ENCODE results near the gene CNTLN. TPM values are rescaled to one million over a fixed set of nuclear protein-coding genes. Genes with fewer than 3 reads are reported as not detected.
"Not testable (repeated sequence)": the region's sequence is repeated elsewhere in the genome, so short reads cannot be mapped to it uniquely, and the experiment has no call there.

The CNTLN gene
- total RNA-seq, 4 donors from 2014 or later, result 3.0 to 7.6 (median 3.7) TPM

DNA sequence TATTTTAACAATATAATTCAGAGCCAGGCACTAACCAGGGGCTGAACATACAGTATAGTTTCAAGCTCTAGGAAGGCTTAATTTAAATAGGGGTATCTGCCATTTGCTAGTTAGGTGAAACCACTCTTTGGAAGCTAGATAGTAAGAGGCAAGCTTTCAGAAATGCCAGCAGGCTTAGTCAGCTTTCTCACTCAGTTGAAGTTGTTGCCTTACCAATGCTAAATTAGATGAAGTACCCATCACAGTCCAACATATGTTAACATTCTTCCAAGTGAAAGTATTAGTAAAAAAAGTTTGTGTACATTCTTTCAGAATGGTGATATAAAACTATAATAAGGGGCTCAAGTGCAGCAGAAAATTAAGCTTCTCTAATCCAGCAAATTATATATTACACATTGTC is 215.0 kb downstream of the CNTLN start:
- no peak for DNase-seq (ENCODE audit: low spot score in 2 of 2)
- TF ChIP-seq POLR2A (IDR thresholded peaks at IDR 0.05) (no peak), POLR2AphosphoS5 (IDR thresholded peaks at IDR 0.05) (no peak), CTCF (IDR thresholded peaks at IDR 0.05) (no peak), EP300 (IDR thresholded peaks at IDR 0.05) (no peak)
- Histone ChIP-seq H3K27ac (no peak overlapping the region), H3K27me3 (no peaks in the 10 kb centered on the region), H3K36me3 (peaks cover 10% of the 10 kb centered on the region), H3K4me1 (no peaks in the 10 kb centered on the region), H3K4me3 (no peak overlapping the region), H3K9me3 (no peaks in the 10 kb centered on the region)

- not testable (repeated sequence) for H3K27ac ChIP-seq; H3K36me3 ChIP-seq; H3K4me3 ChIP-seq; DNase-seq (ENCODE audit: low spot score in 2 of 2); H3K4me1 ChIP-seq; H3K9me3 ChIP-seq; H3K27me3 ChIP-seq
- WGBS, result 100% methylated on average over 5 of the region's 25 CpGs
Measured at GRCh38 chr9:17354006-17354405, 219.2 kb downstream of the CNTLN start.

DNA sequence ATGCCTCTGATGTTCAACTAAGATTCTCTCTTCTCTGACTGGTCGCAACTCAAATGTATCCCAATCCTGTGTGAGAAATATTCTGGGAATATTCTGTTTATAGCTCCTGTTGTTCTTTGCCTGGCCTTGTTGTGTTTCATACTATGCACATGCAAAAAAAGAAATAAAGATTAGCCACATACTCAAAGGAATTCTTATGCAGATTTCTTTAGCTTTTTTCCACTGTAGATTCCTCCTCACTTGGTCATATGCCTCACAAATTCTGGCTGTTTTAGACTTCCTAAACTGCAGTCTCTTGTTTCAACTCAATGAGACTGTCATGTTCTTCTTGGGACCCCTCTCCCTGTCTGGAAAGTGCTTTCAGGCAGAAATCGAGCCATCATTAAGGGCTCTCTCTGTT is 226.5 kb downstream of the CNTLN start:
- H3K27me3 ChIP-seq, result no peaks in the 10 kb centered on the region
- no peak for DNase-seq (ENCODE audit: low spot score in 2 of 2)
- TF ChIP-seq POLR2A (IDR thresholded peaks at IDR 0.05) (no peak), EP300 (IDR thresholded peaks at IDR 0.05) (no peak), CTCF (IDR thresholded peaks at IDR 0.05) (no peak), POLR2AphosphoS5 (IDR thresholded peaks at IDR 0.05) (no peak)
- H3K4me3 ChIP-seq, result no peak overlapping the region
- H3K4me1 ChIP-seq, result no peaks in the 10 kb centered on the region
- H3K9me3 ChIP-seq, result no peaks in the 10 kb centered on the region
- H3K36me3 ChIP-seq, result no peaks in the 10 kb centered on the region
- WGBS, result 84% methylated on average over 2 of the region's 2 CpGs
- no peak overlapping the region for H3K27ac ChIP-seq

- WGBS, result 95% methylated on average over 2 of the region's 2 CpGs
- DNase-seq (ENCODE audit: low spot score in 2 of 2), result no peak
- H3K9me3 ChIP-seq, result peaks cover 4% of the 10 kb centered on the region
- H3K27me3 ChIP-seq, result no peaks in the 10 kb centered on the region
- no peak overlapping the region for H3K4me3 ChIP-seq
- TF ChIP-seq POLR2A (IDR thresholded peaks at IDR 0.05) (no peak), POLR2AphosphoS5 (IDR thresholded peaks at IDR 0.05) (no peak), EP300 (IDR thresholded peaks at IDR 0.05) (no peak), CTCF (IDR thresholded peaks at IDR 0.05) (no peak)
- H3K27ac ChIP-seq, result no peak overlapping the region
- H3K4me1 ChIP-seq, result no peaks in the 10 kb centered on the region
- peaks cover 17% of the 10 kb centered on the region for H3K36me3 ChIP-seq
Measured at GRCh38 chr9:17367035-17367434, 232.2 kb downstream of the CNTLN start.

GRCh38 chr9:17380126-17380861 is 245.5 kb downstream of the CNTLN start:
- no peak overlapping the region for H3K4me3 ChIP-seq
- no peaks in the 10 kb centered on the region for H3K9me3 ChIP-seq
- WGBS, result 82% methylated on average over 5 of the region's 5 CpGs
- no peaks in the 10 kb centered on the region for H3K36me3 ChIP-seq
- no peak overlapping the region for H3K27ac ChIP-seq
- no peaks in the 10 kb centered on the region for H3K4me1 ChIP-seq
- TF ChIP-seq POLR2A (IDR thresholded peaks at IDR 0.05) (no peak), POLR2AphosphoS5 (IDR thresholded peaks at IDR 0.05) (no peak), EP300 (IDR thresholded peaks at IDR 0.05) (no peak), CTCF (IDR thresholded peaks at IDR 0.05) (no peak)
- DNase-seq (ENCODE audit: low spot score in 2 of 2), result no peak
- no peaks in the 10 kb centered on the region for H3K27me3 ChIP-seq

GRCh38 chr9:17387565-17387964 is 252.7 kb downstream of the CNTLN start:
- Histone ChIP-seq H3K36me3 (no peaks in the 10 kb centered on the region), H3K27ac (no peak overlapping the region), H3K4me1 (no peaks in the 10 kb centered on the region), H3K27me3 (no peaks in the 10 kb centered on the region), H3K9me3 (no peaks in the 10 kb centered on the region), H3K4me3 (no peak overlapping the region)
- DNase-seq (ENCODE audit: low spot score in 2 of 2), result no peak
- no peak for TF ChIP-seq EP300 (IDR thresholded peaks at IDR 0.05)
- no peak for TF ChIP-seq CTCF (IDR thresholded peaks at IDR 0.05)
- no peak for TF ChIP-seq POLR2AphosphoS5 (IDR thresholded peaks at IDR 0.05)
- no peak for TF ChIP-seq POLR2A (IDR thresholded peaks at IDR 0.05)

All from suprapubic skin (tissue), 4 donors.